Naive B cell (primary cell): ENCODE measurements around the gene WNT7A. TPM values are rescaled to one million over a fixed set of nuclear protein-coding genes. Genes with fewer than 3 reads are reported as not detected.
A peak's percentile ranks its signal among the peaks of the same experiment; 100 is the strongest.

Source experiments
- ATAC-seq, 2 donors: fragments of 150-1000 bp; cut with Tn5 transposase; 2 replicates each; pipeline ENCODE4 v1.10.0; 2021; ENCODE audit warnings: low read depth in 2 of 2, mild to moderate bottlenecking in 2 of 2, moderate library complexity in 2 of 2
- DNase-seq: peaks from one replicate; pipeline ENCODE4 v3.0.0; 2022
- H3K27ac Mint-ChIP-seq, 6 donors: one replicate each; pipeline ENCODE4 v1.8.0; 2020 to 2022; ENCODE audit warnings: mild to moderate bottlenecking in 6 of 6, mixed read lengths in 6 of 6, moderate library complexity in 5 of 6, inconsistent platforms in 2 of 6
- H3K27me3 Mint-ChIP-seq, 3 donors: one replicate each; pipeline ENCODE4 v1.8.0; 2021 to 2022; ENCODE audit warnings: mixed read lengths in 3 of 3, mild to moderate bottlenecking in 1 of 3
- H3K36me3 Mint-ChIP-seq, 2 donors: one replicate each; pipeline ENCODE4 v1.8.0; 2020 to 2022; ENCODE audit warnings: mixed read lengths in 2 of 2, inconsistent platforms in 1 of 2, mild to moderate bottlenecking in 1 of 2
- H3K4me1 Mint-ChIP-seq, 3 donors: one replicate each; pipeline ENCODE4 v1.8.0; 2020 to 2022; ENCODE audit warnings: mixed read lengths in 3 of 3, inconsistent platforms in 1 of 3, mild to moderate bottlenecking in 1 of 3, moderate library complexity in 1 of 3
- H3K4me3 Mint-ChIP-seq, 8 donors: one replicate each; pipeline ENCODE4 v1.8.0; 2020 to 2022; ENCODE audit warnings: mild to moderate bottlenecking in 8 of 8, mixed read lengths in 8 of 8, moderate library complexity in 8 of 8, inconsistent platforms in 2 of 8
- H3K9me3 Mint-ChIP-seq, 7 donors: one replicate each; pipeline ENCODE4 v1.8.0; 2020 to 2022; ENCODE audit warnings: mixed read lengths in 7 of 7, mild to moderate bottlenecking in 5 of 7, inconsistent platforms in 2 of 7, moderate library complexity in 1 of 7
- polyA plus RNA-seq, 6 donors: library from polyadenylated mRNA; unstranded; fragments of 300-500 nt; fragmentation: Illumina TruSeq; gene quantifications; one replicate each; pipeline ENCODE4 v1.2.3, GENCODE V29; 2021; ENCODE audit warnings: low read depth in 6 of 6

Gene WNT7A
- polyA plus RNA-seq, 6 donors from 2014 or later, result not detected

DNA sequence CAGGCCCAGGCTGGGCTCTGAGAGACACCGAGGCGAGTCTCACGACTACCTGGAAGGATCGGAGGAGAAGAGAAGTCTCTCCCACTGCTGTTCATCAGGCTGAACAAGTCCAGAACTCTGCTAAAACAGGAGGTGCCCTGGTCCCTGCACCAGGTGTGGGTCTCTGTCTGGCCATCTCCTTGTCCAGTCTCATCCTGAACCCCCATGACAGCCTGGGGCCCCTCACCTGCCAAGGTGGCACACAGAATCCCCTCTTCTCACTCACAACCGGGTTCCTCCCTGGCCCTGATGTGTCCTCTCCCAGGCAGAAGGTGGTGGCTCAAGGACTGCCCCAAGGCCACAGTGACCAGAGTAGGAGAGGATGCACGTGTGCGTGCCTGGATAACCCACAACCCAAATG is 34.1 kb downstream of the WNT7A start:
- H3K27me3 Mint-ChIP-seq, result peaks cover under 1 to 22% (median 15%) of the 10 kb centered on the region in 3 donors
- H3K9me3 Mint-ChIP-seq, result peaks cover 0 to 5% (median 0%) of the 10 kb centered on the region in 7 donors
- H3K4me1 Mint-ChIP-seq, result no peaks in the 10 kb centered on the region
- no peak overlapping the region for H3K27ac Mint-ChIP-seq
- H3K4me3 Mint-ChIP-seq, result no peak overlapping the region
- H3K36me3 Mint-ChIP-seq, result no peaks in the 10 kb centered on the region
- no peak for DNase-seq
- no peak for ATAC-seq

DNA sequence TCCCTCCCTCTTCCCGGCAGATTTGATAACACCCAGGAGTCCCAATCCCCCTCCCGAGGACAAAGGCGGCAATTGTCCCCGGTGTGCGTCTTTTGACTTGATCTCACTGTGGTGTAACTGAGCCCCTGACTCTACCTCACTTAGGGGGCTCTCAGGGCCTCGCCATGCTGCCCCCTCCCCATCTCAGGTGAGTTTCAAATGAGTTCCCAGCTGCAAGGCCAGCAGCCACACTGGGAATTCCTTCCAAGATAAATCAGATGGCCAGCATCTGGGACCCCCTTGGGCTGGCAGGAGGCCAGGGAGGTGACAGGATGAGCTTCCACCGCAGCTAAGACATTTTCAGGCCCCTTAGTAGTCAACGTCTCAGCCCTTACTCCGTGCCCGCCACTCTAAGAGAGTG is 35.0 kb downstream of the WNT7A start:
- H3K36me3 Mint-ChIP-seq, result no peaks in the 10 kb centered on the region
- no peaks in the 10 kb centered on the region for H3K4me1 Mint-ChIP-seq
- DNase-seq (no peak), ATAC-seq (no peak)
- no peak overlapping the region for H3K27ac Mint-ChIP-seq
- peaks cover 0 to 19% (median 13%) of the 10 kb centered on the region in 3 donors for H3K27me3 Mint-ChIP-seq
- H3K4me3 Mint-ChIP-seq, result no peak overlapping the region
- H3K9me3 Mint-ChIP-seq, result peaks cover 0 to 5% (median 0%) of the 10 kb centered on the region in 7 donors

DNA sequence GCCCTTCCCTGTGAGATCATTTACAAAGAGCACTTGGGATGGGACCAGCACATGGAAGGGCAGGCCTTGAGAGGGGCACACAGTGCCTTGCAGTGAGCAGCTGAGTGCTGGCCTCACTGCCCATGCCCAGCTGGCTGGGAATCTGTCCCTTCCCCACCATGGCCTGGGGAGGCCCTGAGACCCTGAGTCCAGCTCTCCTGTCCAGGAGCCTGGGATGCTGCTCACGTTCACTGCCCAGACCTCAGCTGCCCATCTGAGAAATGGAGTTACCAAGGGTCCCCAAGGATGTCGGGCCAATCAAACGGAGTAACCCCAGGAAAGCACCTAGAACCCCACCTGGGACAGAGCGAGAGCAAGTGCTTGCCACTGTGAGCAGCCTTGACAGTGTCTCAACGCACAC is 35.6 kb downstream of the WNT7A start:
- ATAC-seq (no peak), DNase-seq (no peak)
- Mint-ChIP-seq H3K27me3 (peaks cover 0 to 12% (median 8%) of the 10 kb centered on the region in 3 donors), H3K36me3 (no peaks in the 10 kb centered on the region), H3K27ac (no peak overlapping the region), H3K4me3 (no peak overlapping the region), H3K9me3 (peaks cover 0 to 2% (median 0%) of the 10 kb centered on the region in 7 donors), H3K4me1 (no peaks in the 10 kb centered on the region)

DNA sequence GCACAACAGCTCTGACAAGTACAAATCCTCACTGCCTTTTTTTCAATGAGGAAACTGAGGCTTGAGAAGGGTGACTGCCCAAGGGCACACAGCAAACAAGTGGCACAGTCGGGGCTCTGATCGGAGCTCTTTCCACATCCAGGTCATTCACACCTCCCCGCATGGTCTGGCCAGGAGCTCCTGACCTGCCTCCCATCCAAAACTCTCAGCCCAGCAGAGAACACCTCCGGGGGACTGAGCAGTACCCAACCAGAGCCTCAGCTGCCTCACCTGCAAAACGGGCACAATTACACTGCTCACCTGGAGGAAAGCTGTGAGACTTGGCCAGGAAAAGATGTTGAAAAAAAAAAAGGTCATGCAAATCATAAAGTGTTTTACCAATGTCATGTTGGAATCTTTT is 36.5 kb downstream of the WNT7A start:
- no peak for ATAC-seq
- Mint-ChIP-seq H3K4me1 (no peaks in the 10 kb centered on the region), H3K27me3 (peaks cover 0 to 11% (median 7%) of the 10 kb centered on the region in 3 donors), H3K36me3 (no peaks in the 10 kb centered on the region), H3K27ac (no peak overlapping the region), H3K4me3 (peak overlapping the region in 1 of 8 donors; percentile 71), H3K9me3 (no peaks in the 10 kb centered on the region)
- no peak for DNase-seq

- H3K4me1 Mint-ChIP-seq, result no peaks in the 10 kb centered on the region
- peaks cover 0 to 7% (median 6%) of the 10 kb centered on the region in 3 donors for H3K27me3 Mint-ChIP-seq
- H3K36me3 Mint-ChIP-seq, result no peaks in the 10 kb centered on the region
- no peak for DNase-seq
- no peak overlapping the region for H3K4me3 Mint-ChIP-seq
- no peak for ATAC-seq
- no peaks in the 10 kb centered on the region for H3K9me3 Mint-ChIP-seq
- no peak overlapping the region for H3K27ac Mint-ChIP-seq
Measured at GRCh38 chr3:13842226-13842625, 37.6 kb downstream of the WNT7A start.

DNA sequence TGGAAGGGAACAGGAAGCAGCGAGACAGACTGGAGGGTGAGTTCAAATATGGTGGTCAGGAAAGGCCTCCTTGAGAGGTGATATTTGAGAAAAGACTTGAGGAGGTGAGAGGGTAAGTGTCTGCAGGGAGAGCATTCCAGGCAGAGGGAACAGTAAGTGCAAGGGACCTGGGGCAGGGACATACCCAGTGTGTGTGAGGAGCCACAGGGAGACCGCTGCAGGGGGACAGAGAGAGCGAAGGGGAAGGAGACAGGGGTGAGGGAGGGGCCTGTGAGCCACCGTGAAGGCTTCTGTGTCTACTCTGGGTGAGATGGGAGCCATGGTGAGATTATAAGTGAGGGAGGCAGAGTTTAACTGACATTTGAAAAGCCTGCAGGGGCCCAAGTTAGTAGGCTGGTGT is 38.0 kb downstream of the WNT7A start:
- Mint-ChIP-seq H3K4me1 (no peaks in the 10 kb centered on the region), H3K27ac (no peak overlapping the region), H3K4me3 (no peak overlapping the region), H3K27me3 (peaks cover 0 to 3% (median 2%) of the 10 kb centered on the region in 3 donors), H3K9me3 (no peaks in the 10 kb centered on the region), H3K36me3 (no peaks in the 10 kb centered on the region)
- ATAC-seq, result no peak
- DNase-seq, result no peak

DNA sequence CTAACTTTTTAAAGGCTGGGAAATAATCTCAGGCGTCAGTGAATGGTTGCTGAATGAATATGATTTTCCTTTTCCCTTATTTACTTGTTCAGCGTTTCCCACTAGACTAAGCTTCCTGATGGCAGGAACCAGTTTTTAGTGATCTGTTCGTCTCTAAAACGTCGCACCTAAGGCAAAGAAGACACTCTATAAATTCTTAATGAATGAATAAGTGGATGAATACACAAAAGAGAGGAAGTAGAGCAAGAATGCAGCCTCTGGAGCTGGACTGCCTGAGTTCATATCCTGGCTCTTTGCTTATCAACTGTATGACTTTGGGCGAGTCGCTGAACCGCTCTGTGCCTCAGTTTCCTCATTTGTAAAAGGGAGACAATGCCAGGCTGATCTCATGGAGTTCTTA is 38.7 kb downstream of the WNT7A start:
- Mint-ChIP-seq H3K36me3 (no peaks in the 10 kb centered on the region), H3K27me3 (no peaks in the 10 kb centered on the region), H3K27ac (no peak overlapping the region), H3K4me1 (no peaks in the 10 kb centered on the region), H3K4me3 (no peak overlapping the region), H3K9me3 (no peaks in the 10 kb centered on the region)
- DNase-seq (no peak), ATAC-seq (no peak)

GRCh38 chr3:13840456-13840855 is 39.4 kb downstream of the WNT7A start:
- Mint-ChIP-seq H3K27ac (no peak overlapping the region), H3K9me3 (no peaks in the 10 kb centered on the region), H3K4me1 (no peaks in the 10 kb centered on the region), H3K4me3 (no peak overlapping the region), H3K36me3 (no peaks in the 10 kb centered on the region), H3K27me3 (peaks cover 0 to 6% (median 5%) of the 10 kb centered on the region in 3 donors)
- DNase-seq (no peak), ATAC-seq (no peak)

GRCh38 chr3:13839726-13840340 is 40.0 kb downstream of the WNT7A start:
- peak overlapping the region in 1 of 6 donors; percentile 54 for H3K27ac Mint-ChIP-seq
- peaks cover 1 to 11% (median 8%) of the 10 kb centered on the region in 3 donors for H3K27me3 Mint-ChIP-seq
- no peak overlapping the region for H3K4me3 Mint-ChIP-seq
- H3K4me1 Mint-ChIP-seq, result no peaks in the 10 kb centered on the region
- ATAC-seq (no peak), DNase-seq (no peak)
- H3K9me3 Mint-ChIP-seq, result no peaks in the 10 kb centered on the region
- H3K36me3 Mint-ChIP-seq, result no peaks in the 10 kb centered on the region

GRCh38 chr3:13839253-13839652 is 40.6 kb downstream of the WNT7A start:
- Mint-ChIP-seq H3K4me1 (no peaks in the 10 kb centered on the region), H3K36me3 (no peaks in the 10 kb centered on the region), H3K27me3 (peaks cover 7 to 17% (median 13%) of the 10 kb centered on the region in 3 donors), H3K9me3 (no peaks in the 10 kb centered on the region), H3K27ac (peak overlapping the region in 2 of 6 donors; percentile 60 to 72), H3K4me3 (no peak overlapping the region)
- DNase-seq, result no peak
- ATAC-seq, result no peak

DNA sequence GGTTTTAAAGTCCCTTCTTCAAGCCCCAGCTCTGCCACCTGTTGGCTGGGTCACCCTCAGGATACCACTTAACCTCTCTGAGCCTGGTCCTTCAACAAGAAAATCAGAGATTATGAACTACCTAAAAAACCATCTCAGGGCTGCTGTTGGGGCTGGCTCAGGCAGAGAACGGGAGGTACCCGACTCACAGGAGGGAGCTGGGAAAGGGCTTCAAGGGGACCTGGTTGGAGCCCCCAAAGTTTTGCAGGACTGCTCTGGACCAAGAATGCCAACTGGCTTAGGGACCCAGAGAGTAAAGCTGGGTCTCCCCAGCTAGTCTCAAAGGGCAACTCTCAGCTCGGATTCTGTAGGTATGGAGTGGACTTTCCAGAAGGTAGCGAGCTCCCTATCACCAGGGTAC is 41.5 kb downstream of the WNT7A start:
- no peak overlapping the region for H3K4me3 Mint-ChIP-seq
- ATAC-seq (no peak), DNase-seq (no peak)
- H3K27me3 Mint-ChIP-seq, result peaks cover 7 to 21% (median 13%) of the 10 kb centered on the region in 3 donors
- H3K27ac Mint-ChIP-seq, result no peak overlapping the region
- no peaks in the 10 kb centered on the region for H3K36me3 Mint-ChIP-seq
- no peaks in the 10 kb centered on the region for H3K4me1 Mint-ChIP-seq
- no peaks in the 10 kb centered on the region for H3K9me3 Mint-ChIP-seq

DNA sequence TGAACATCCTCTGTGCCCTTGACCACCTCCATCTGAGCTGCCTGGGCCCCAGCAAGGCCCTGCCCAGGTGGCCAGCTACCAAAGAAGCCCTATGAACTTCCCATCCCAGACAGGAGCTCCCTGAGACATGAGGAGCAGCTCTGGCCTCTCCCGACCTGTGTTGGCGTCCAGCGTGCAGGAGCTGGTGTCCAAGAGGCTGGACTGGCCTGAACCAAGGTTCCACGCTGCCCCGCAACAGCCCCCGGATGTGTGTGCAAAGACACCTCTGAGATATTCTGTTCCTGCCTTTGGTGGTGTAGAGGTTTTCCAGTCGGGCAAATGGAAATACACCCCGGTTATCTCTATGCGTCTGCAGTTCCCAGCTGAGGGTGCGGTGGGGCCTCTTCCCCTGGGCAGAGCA is 42.1 kb downstream of the WNT7A start:
- Mint-ChIP-seq H3K9me3 (peaks cover 0 to 4% (median 0%) of the 10 kb centered on the region in 7 donors), H3K4me3 (no peak overlapping the region), H3K36me3 (peaks cover 0 to 7% of the 10 kb centered on the region in 2 donors), H3K27me3 (peaks cover 11 to 28% (median 19%) of the 10 kb centered on the region in 3 donors), H3K4me1 (peaks cover 0 to 2% (median 0%) of the 10 kb centered on the region in 3 donors), H3K27ac (no peak overlapping the region)
- no peak for DNase-seq
- no peak for ATAC-seq

DNA sequence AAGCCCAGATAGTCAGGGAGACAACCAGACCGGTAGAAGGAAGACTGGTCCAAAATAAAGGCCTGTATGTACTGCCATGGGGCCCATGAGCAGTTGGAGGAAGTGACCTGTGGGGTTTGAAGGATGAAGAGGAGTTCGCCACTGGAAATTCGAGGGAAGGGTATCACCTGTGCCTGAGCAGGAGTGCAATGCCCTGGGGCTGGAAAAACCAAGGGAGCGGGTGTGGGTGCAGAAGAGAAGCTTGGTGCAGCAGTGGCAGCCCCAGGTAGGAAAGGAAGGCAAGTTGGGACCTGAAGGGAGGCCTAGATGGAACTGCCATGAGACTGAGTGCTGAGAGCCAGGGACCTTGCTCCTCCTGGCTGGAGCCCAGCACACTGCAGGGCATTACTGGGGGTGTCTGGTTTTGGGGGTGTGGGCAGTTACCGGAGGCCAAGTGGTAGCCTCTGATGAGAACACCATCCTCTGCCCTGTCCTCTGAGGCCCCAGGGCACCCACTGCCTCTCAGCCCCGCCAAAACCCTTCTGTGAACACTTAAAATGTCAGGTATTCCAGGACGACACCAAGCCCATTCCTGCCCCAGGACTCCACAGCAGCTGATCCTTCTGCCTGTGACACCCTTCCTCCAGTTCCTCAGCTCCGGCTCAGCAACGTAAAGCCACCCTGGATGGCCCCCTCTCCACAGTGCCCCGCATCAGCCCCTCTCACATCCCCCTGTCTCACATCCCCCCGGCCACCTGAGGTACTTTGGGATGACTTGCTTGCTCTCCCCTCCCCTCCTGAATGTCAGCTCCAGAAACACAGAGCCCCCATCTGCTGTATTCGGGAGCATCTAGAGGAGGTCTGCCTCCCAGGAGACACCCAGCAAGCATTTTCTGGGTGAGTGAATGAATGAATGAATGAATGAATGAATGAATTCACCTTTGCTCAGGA is 42.9 kb downstream of the WNT7A start:
- ATAC-seq, result no peak

DNA sequence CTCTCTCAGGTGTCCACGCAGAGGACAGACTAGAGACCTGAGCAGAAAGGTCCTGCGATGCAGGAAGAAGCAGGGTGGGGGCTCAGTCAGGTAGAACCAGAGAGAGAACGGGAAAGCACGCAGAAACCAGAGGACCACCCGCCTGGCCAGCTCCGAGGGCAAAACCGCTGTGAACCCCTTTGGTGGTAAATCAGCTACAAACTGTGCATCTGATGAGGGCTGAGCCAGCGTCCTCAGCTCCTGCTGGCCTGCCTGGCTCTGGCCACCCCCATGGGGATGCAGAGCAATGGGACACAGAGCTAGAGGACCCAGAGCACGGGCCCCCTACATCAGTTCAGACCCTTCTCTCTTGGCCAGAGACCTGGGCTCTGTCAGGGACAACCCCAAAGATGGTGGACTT is 44.6 kb downstream of the WNT7A start:
- Mint-ChIP-seq H3K36me3 (peaks cover 0 to 8% of the 10 kb centered on the region in 2 donors), H3K4me1 (peaks cover 0 to 2% (median 0%) of the 10 kb centered on the region in 3 donors), H3K27me3 (peaks cover 11 to 35% (median 25%) of the 10 kb centered on the region in 3 donors), H3K27ac (no peak overlapping the region), H3K9me3 (peaks cover 0 to 9% (median 0%) of the 10 kb centered on the region in 7 donors), H3K4me3 (no peak overlapping the region)
- no peak for DNase-seq
- ATAC-seq, result no peak

More for the DNA sequence above, 42.9 kb downstream of the WNT7A start:
- peaks cover 0 to 9% (median 0%) of the 10 kb centered on the region in 7 donors for H3K9me3 Mint-ChIP-seq
- no peak overlapping the region for H3K4me3 Mint-ChIP-seq
- peaks cover 0 to 8% of the 10 kb centered on the region in 2 donors for H3K36me3 Mint-ChIP-seq
- H3K27me3 Mint-ChIP-seq, result peaks cover 11 to 32% (median 19%) of the 10 kb centered on the region in 3 donors
- H3K27ac Mint-ChIP-seq, result no peak overlapping the region
- H3K4me1 Mint-ChIP-seq, result peaks cover 0 to 2% (median 0%) of the 10 kb centered on the region in 3 donors
- DNase-seq, result no peak
